Hepatocyte (in vitro differentiated cells): ENCODE data around the gene SERPINA3.

Experiments
- EZH2 ChIP-seq: fragments of 200-600 bp; sonication (generic); IDR thresholded peaks from 2 replicates; pipeline ENCODE4 v1.6.1; 2016; ENCODE audit warnings: antibody characterized with exemption, mild to moderate bottlenecking, borderline replicate concordance
- TF ChIP-seq, protein P1 (sequence below): fragments of 200-600 bp; sonication (generic); IDR thresholded peaks from 2 replicates; pipeline ENCODE4 v1.5.1; 2016; ENCODE audit warnings: antibody characterized with exemption, mild to moderate bottlenecking; ENCODE audit not compliant: poor library complexity

DNA sequence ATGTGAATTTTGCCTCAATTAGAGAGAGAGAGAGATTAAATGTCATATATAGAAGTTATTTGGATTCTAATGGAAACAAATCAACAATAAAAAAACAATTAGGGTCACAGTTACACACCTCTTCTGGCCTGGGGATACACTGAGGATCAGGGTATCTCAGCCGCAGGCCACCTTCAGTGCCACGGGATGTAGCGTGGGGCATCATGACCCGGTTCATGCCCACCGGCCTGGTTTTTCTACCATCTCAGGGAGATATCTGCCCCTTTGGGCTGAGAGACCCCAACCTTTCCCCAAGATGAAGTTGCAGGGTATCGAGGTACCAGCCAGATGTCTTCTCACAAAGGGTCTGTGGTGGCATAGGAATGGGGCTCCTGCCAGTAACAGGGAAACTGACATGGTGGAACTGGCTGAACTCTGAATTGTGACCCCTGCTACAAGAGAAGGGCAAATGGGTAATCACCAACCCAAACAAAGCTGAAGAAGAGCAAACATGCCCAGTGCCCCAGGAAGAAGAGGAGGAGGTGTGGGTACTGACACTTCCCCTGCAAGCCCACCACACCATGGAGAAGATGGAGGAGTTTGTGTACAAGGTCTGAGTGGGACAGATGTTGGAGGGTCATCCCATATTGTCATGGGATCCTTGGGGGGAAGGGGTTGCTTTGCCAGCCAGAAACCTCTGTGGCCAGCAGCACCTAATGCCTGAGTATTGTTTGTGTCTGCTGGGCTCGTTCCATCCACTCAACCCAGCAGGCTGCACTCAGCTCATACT is 19.5 kb downstream of the SERPINA3 start:
- TF ChIP-seq, protein P1, sequence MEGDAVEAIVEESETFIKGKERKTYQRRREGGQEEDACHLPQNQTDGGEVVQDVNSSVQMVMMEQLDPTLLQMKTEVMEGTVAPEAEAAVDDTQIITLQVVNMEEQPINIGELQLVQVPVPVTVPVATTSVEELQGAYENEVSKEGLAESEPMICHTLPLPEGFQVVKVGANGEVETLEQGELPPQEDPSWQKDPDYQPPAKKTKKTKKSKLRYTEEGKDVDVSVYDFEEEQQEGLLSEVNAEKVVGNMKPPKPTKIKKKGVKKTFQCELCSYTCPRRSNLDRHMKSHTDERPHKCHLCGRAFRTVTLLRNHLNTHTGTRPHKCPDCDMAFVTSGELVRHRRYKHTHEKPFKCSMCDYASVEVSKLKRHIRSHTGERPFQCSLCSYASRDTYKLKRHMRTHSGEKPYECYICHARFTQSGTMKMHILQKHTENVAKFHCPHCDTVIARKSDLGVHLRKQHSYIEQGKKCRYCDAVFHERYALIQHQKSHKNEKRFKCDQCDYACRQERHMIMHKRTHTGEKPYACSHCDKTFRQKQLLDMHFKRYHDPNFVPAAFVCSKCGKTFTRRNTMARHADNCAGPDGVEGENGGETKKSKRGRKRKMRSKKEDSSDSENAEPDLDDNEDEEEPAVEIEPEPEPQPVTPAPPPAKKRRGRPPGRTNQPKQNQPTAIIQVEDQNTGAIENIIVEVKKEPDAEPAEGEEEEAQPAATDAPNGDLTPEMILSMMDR = no peak
- no peak for TF ChIP-seq EZH2
